ENCODE data around the gene UBP1. TPM values are rescaled to one million over a fixed set of nuclear protein-coding genes. Genes with fewer than 3 reads are reported as not detected.

UBP1 gene
- total and polyA plus RNA-seq, 5 donors from 2014 or later = 9.3 to 92.9 (median 11.7) TPM

- Mint-ChIP-seq H3K27ac (peak overlapping the region in 1 of 3 donors; percentile 51), H3K27me3 (no peaks in the 10 kb centered on the region), H3K4me1 (peaks cover 0 to 10% (median 6%) of the 10 kb centered on the region in 4 donors), H3K36me3 (peaks cover 60% of the 10 kb centered on the region), H3K9me3 (no peaks in the 10 kb centered on the region), H3K4me3 (no peak overlapping the region)
- H3K27me3 ChIP-seq (ENCODE audit: control insufficient read depth, insufficient read depth, low read length) = no peaks in the 10 kb centered on the region
- no peak overlapping the region for H3K4me3 ChIP-seq (ENCODE audit: low read depth, low read length)
- DNase-seq (no peak), ATAC-seq (ENCODE audit: low read depth in 2 of 2) (no peak)
- H3K36me3 ChIP-seq (ENCODE audit: control insufficient read depth, insufficient read depth, low read length) = peaks cover 79% of the 10 kb centered on the region
- no peaks in the 10 kb centered on the region for H3K4me1 ChIP-seq (ENCODE audit: control insufficient read depth, insufficient read depth, low read length, poor library complexity, severe bottlenecking)
- no peak overlapping the region for H3K27ac ChIP-seq (ENCODE audit: insufficient read depth, low read length, poor library complexity, severe bottlenecking)
- H3K9me3 ChIP-seq (ENCODE audit: control insufficient read depth in 2 of 2, low read length in 2 of 2) = no peaks in the 10 kb centered on the region
Measured at GRCh38 chr3:33401781-33402180, 38.4 kb downstream of the UBP1 start.

- ATAC-seq (ENCODE audit: low read depth in 2 of 2) = no peak
Measured at GRCh38 chr3:33398410-33398809, 41.8 kb downstream of the UBP1 start.

GRCh38 chr3:33395900-33396299 is 44.3 kb downstream of the UBP1 start:
- H3K4me1 ChIP-seq (ENCODE audit: control insufficient read depth, insufficient read depth, low read length, poor library complexity, severe bottlenecking) = peaks cover 11% of the 10 kb centered on the region
- Mint-ChIP-seq H3K9me3 (no peaks in the 10 kb centered on the region), H3K27ac (no peak overlapping the region), H3K4me1 (peaks cover 3 to 12% (median 9%) of the 10 kb centered on the region in 4 donors), H3K4me3 (no peak overlapping the region), H3K27me3 (no peaks in the 10 kb centered on the region), H3K36me3 (peaks cover 64% of the 10 kb centered on the region)
- ATAC-seq (ENCODE audit: low read depth in 2 of 2) = no peak
- H3K27ac ChIP-seq (ENCODE audit: insufficient read depth, low read length, poor library complexity, severe bottlenecking) = no peak overlapping the region
- no peak overlapping the region for H3K4me3 ChIP-seq (ENCODE audit: low read depth, low read length)
- H3K9me3 ChIP-seq (ENCODE audit: control insufficient read depth in 2 of 2, low read length in 2 of 2) = no peaks in the 10 kb centered on the region
- no peaks in the 10 kb centered on the region for H3K27me3 ChIP-seq (ENCODE audit: control insufficient read depth, insufficient read depth, low read length)
- no peak for DNase-seq
- H3K36me3 ChIP-seq (ENCODE audit: control insufficient read depth, insufficient read depth, low read length) = peaks cover 96% of the 10 kb centered on the region

More at GRCh38 chr3:33398410-33398809, 41.8 kb downstream of the UBP1 start:
- DNase-seq = no peak
- Mint-ChIP-seq H3K4me3 (no peak overlapping the region), H3K27ac (no peak overlapping the region), H3K9me3 (no peaks in the 10 kb centered on the region), H3K36me3 (peaks cover 66% of the 10 kb centered on the region), H3K27me3 (no peaks in the 10 kb centered on the region), H3K4me1 (peaks cover 0 to 9% (median 5%) of the 10 kb centered on the region in 4 donors)
- Histone ChIP-seq H3K9me3 (ENCODE audit: control insufficient read depth in 2 of 2, low read length in 2 of 2) (no peaks in the 10 kb centered on the region), H3K36me3 (ENCODE audit: control insufficient read depth, insufficient read depth, low read length) (peaks cover 96% of the 10 kb centered on the region), H3K4me1 (ENCODE audit: control insufficient read depth, insufficient read depth, low read length, poor library complexity, severe bottlenecking) (no peaks in the 10 kb centered on the region), H3K4me3 (ENCODE audit: low read depth, low read length) (no peak overlapping the region), H3K27ac (ENCODE audit: insufficient read depth, low read length, poor library complexity, severe bottlenecking) (no peak overlapping the region), H3K27me3 (ENCODE audit: control insufficient read depth, insufficient read depth, low read length) (no peaks in the 10 kb centered on the region)

- DNase-seq (no peak), ATAC-seq (ENCODE audit: low read depth in 2 of 2) (no peak)
- Mint-ChIP-seq H3K36me3 (peaks cover 66% of the 10 kb centered on the region), H3K4me3 (no peak overlapping the region), H3K9me3 (no peaks in the 10 kb centered on the region), H3K27me3 (no peaks in the 10 kb centered on the region), H3K4me1 (peaks cover 4 to 12% (median 7%) of the 10 kb centered on the region in 4 donors), H3K27ac (no peak overlapping the region)
- H3K27ac ChIP-seq (ENCODE audit: insufficient read depth, low read length, poor library complexity, severe bottlenecking) = no peak overlapping the region
- peaks cover 94% of the 10 kb centered on the region for H3K36me3 ChIP-seq (ENCODE audit: control insufficient read depth, insufficient read depth, low read length)
- H3K9me3 ChIP-seq (ENCODE audit: control insufficient read depth in 2 of 2, low read length in 2 of 2) = no peaks in the 10 kb centered on the region
- H3K27me3 ChIP-seq (ENCODE audit: control insufficient read depth, insufficient read depth, low read length) = no peaks in the 10 kb centered on the region
- H3K4me3 ChIP-seq (ENCODE audit: low read depth, low read length) = no peak overlapping the region
- peaks cover 11% of the 10 kb centered on the region for H3K4me1 ChIP-seq (ENCODE audit: control insufficient read depth, insufficient read depth, low read length, poor library complexity, severe bottlenecking)
Measured at GRCh38 chr3:33394403-33395054, 45.7 kb downstream of the UBP1 start.

- Histone ChIP-seq H3K36me3 (ENCODE audit: control insufficient read depth, insufficient read depth, low read length) (peaks cover 86% of the 10 kb centered on the region), H3K27me3 (ENCODE audit: control insufficient read depth, insufficient read depth, low read length) (no peaks in the 10 kb centered on the region), H3K27ac (ENCODE audit: insufficient read depth, low read length, poor library complexity, severe bottlenecking) (no peak overlapping the region), H3K9me3 (ENCODE audit: control insufficient read depth in 2 of 2, low read length in 2 of 2) (no peaks in the 10 kb centered on the region), H3K4me1 (ENCODE audit: control insufficient read depth, insufficient read depth, low read length, poor library complexity, severe bottlenecking) (peaks cover 11% of the 10 kb centered on the region), H3K4me3 (ENCODE audit: low read depth, low read length) (no peak overlapping the region)
- no peak for ATAC-seq (ENCODE audit: low read depth in 2 of 2)
- DNase-seq = no peak
- H3K4me1 Mint-ChIP-seq = peaks cover 2 to 12% (median 7%) of the 10 kb centered on the region in 4 donors
- peaks cover 56% of the 10 kb centered on the region for H3K36me3 Mint-ChIP-seq
- H3K27me3 Mint-ChIP-seq = no peaks in the 10 kb centered on the region
- no peaks in the 10 kb centered on the region for H3K9me3 Mint-ChIP-seq
- H3K27ac Mint-ChIP-seq = peak overlapping the region in 2 of 3 donors; percentile 32 to 58
- no peak overlapping the region for H3K4me3 Mint-ChIP-seq
Measured at GRCh38 chr3:33392703-33393125, 47.5 kb downstream of the UBP1 start.

- peak overlapping the region; percentile 38 to 62 (median 58) for H3K27ac Mint-ChIP-seq
- Histone ChIP-seq H3K27ac (ENCODE audit: insufficient read depth, low read length, poor library complexity, severe bottlenecking) (peak overlapping the region; percentile 41), H3K9me3 (ENCODE audit: control insufficient read depth in 2 of 2, low read length in 2 of 2) (no peaks in the 10 kb centered on the region), H3K27me3 (ENCODE audit: control insufficient read depth, insufficient read depth, low read length) (no peaks in the 10 kb centered on the region), H3K4me1 (ENCODE audit: control insufficient read depth, insufficient read depth, low read length, poor library complexity, severe bottlenecking) (peaks cover 11% of the 10 kb centered on the region), H3K4me3 (ENCODE audit: low read depth, low read length) (no peak overlapping the region), H3K36me3 (ENCODE audit: control insufficient read depth, insufficient read depth, low read length) (peaks cover 85% of the 10 kb centered on the region)
- ATAC-seq (ENCODE audit: low read depth in 2 of 2) = no peak
- H3K4me3 Mint-ChIP-seq = peak overlapping the region in 1 of 4 donors; percentile 20
- DNase-seq = no peak
- H3K36me3 Mint-ChIP-seq = peaks cover 52% of the 10 kb centered on the region
- peaks cover 0 to 12% (median 7%) of the 10 kb centered on the region in 4 donors for H3K4me1 Mint-ChIP-seq
- no peaks in the 10 kb centered on the region for H3K27me3 Mint-ChIP-seq
- no peaks in the 10 kb centered on the region for H3K9me3 Mint-ChIP-seq
Measured at GRCh38 chr3:33392144-33392543, 48.1 kb downstream of the UBP1 start.

- Mint-ChIP-seq H3K27ac (peak overlapping the region; percentile 35 to 62 (median 58)), H3K36me3 (peaks cover 54% of the 10 kb centered on the region), H3K4me3 (peak overlapping the region in 1 of 4 donors; percentile 20), H3K9me3 (no peaks in the 10 kb centered on the region), H3K27me3 (no peaks in the 10 kb centered on the region), H3K4me1 (peaks cover 0 to 13% (median 8%) of the 10 kb centered on the region in 4 donors)
- DNase-seq = peak in 1 of 3 donors; percentile 41
- H3K9me3 ChIP-seq (ENCODE audit: control insufficient read depth in 2 of 2, low read length in 2 of 2) = no peaks in the 10 kb centered on the region
- H3K27me3 ChIP-seq (ENCODE audit: control insufficient read depth, insufficient read depth, low read length) = no peaks in the 10 kb centered on the region
- peak overlapping the region; percentile 41 for H3K27ac ChIP-seq (ENCODE audit: insufficient read depth, low read length, poor library complexity, severe bottlenecking)
- H3K4me1 ChIP-seq (ENCODE audit: control insufficient read depth, insufficient read depth, low read length, poor library complexity, severe bottlenecking) = peaks cover 11% of the 10 kb centered on the region
- peak overlapping the region; percentile 10 for H3K4me3 ChIP-seq (ENCODE audit: low read depth, low read length)
- no peak for ATAC-seq (ENCODE audit: low read depth in 2 of 2)
- H3K36me3 ChIP-seq (ENCODE audit: control insufficient read depth, insufficient read depth, low read length) = peaks cover 82% of the 10 kb centered on the region
Measured at GRCh38 chr3:33391255-33391995, 48.8 kb downstream of the UBP1 start.

Data from CD4-positive, CD25-positive, alpha-beta regulatory T cell (primary cell).